ENCODE results near the gene SLC4A8.

DNA sequence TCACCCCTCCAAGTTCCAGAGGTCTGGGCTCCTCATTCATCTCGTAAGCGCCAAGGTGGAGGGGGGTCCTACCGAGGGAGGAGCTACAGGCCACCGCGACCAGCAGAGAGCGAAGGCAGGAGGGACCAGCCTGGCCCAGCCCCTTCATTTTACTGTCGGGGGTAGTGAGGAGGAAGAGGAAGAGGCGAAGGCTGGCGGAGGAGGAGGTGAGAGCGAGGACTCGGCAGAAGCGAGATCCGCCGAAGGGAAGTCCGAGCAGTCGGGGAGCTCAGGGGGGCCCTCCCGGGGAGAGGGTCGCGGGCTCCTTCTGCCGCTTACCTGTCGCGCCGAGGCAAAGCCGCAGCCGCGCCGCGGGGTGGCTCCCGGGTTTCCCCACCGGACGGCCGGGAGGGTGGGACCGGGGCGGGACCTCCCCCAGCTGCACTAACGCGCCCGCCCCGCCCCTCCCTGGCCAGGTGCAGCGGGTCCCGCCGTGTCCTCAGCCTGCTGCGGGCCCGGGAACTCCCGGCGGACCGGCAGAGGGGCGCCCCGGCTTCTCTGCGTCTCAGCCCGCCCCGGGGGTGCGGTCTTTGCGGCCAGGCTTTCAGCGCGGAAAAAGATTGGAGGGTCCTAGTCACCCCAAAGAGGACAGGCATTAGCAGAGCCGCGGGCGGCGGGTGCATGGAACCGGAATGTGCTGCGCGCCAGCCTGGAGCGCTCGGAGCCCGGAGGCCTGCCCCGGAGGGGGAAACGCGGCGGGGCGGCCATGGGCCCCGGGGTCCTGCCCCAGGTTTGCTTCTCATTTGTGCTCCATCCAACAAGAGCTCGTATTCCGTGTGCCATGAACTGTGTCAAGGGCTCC is 33.1 kb upstream of the SLC4A8 start, which contains the start of gene GALNT6:
- TF ChIP-seq POLR2A (IDR thresholded peaks at IDR 0.05), result no peak
- TF ChIP-seq, protein P1, sequence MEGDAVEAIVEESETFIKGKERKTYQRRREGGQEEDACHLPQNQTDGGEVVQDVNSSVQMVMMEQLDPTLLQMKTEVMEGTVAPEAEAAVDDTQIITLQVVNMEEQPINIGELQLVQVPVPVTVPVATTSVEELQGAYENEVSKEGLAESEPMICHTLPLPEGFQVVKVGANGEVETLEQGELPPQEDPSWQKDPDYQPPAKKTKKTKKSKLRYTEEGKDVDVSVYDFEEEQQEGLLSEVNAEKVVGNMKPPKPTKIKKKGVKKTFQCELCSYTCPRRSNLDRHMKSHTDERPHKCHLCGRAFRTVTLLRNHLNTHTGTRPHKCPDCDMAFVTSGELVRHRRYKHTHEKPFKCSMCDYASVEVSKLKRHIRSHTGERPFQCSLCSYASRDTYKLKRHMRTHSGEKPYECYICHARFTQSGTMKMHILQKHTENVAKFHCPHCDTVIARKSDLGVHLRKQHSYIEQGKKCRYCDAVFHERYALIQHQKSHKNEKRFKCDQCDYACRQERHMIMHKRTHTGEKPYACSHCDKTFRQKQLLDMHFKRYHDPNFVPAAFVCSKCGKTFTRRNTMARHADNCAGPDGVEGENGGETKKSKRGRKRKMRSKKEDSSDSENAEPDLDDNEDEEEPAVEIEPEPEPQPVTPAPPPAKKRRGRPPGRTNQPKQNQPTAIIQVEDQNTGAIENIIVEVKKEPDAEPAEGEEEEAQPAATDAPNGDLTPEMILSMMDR (IDR thresholded peaks at IDR 0.05), result no peak

All from adrenal gland (tissue), 5 donors.